Measurements from ENCODE around the gene OTOP2.
A peak's percentile ranks its signal among the peaks of the same experiment; 100 is the strongest.

OTOP2 gene

DNA sequence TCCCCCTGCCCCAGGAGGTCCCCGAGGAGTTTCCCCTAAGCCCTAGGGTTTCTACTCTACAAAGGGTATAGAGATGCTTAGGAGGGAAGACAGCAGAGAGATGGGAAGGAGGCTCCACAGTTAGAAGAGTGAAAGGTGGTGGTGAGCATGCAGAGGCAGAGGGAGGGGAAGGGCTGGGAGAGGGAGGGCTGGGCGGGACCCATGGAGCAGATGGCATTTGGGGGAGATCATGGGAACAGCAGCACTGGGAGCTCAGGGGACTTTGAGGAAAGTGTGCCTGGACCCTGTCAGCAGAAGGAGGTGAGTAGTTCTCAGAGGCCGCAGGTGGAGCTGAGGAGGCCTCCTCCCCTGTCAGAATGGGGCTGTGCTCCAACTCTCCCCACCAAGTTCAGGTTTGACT lies 11.0 kb downstream of the OTOP2 start:
- no peak overlapping the region for H3K4ac ChIP-seq (ENCODE audit: low read depth, low read length)
- no peak overlapping the region for H2BK5ac ChIP-seq (ENCODE audit: low read depth, low read length, poor library complexity)
- no peak overlapping the region for H2BK120ac ChIP-seq (ENCODE audit: insufficient read depth, low read length, poor library complexity)
- no peak overlapping the region for H2AK5ac ChIP-seq (ENCODE audit: low read length)
- H3K4me1 ChIP-seq (ENCODE audit: control insufficient read depth in 1 of 2, insufficient read depth in 2 of 2, low read length in 2 of 2) = no peaks in the 10 kb centered on the region
- no peak overlapping the region for H3K9ac ChIP-seq (ENCODE audit: low read length)
- no CpG with 5 or more reads among the region's 3 CpGs for WGBS (ENCODE audit: extremely low coverage, insufficient coverage, insufficient read length)
- H3K4me2 ChIP-seq (ENCODE audit: low read length) = no peak overlapping the region
- H3K14ac ChIP-seq (ENCODE audit: low read length) = no peak overlapping the region
- no peaks in the 10 kb centered on the region for H3K79me1 ChIP-seq (ENCODE audit: low read length)
- no peak overlapping the region for H3K4me3 ChIP-seq (ENCODE audit: low read depth, low read length)
- no peak overlapping the region for H4K8ac ChIP-seq (ENCODE audit: low read depth, low read length)
- H4K91ac ChIP-seq (ENCODE audit: low read depth, low read length) = no peak overlapping the region
- H2AFZ ChIP-seq (ENCODE audit: insufficient read depth, low read length, poor library complexity) = no peak overlapping the region
- no peaks in the 10 kb centered on the region for H3K79me2 ChIP-seq (ENCODE audit: control insufficient read depth, insufficient read depth, low read length, poor library complexity)
- H3K18ac ChIP-seq (ENCODE audit: low read length) = no peak overlapping the region
- peaks cover 34% of the 10 kb centered on the region for H3K27me3 ChIP-seq (ENCODE audit: insufficient read depth, low read length)
- no peaks in the 10 kb centered on the region for H3K36me3 ChIP-seq (ENCODE audit: control insufficient read depth in 1 of 2, insufficient read depth in 2 of 2, low read length in 2 of 2)
- no peak for DNase-seq
- H3K27ac ChIP-seq (ENCODE audit: low read depth, low read length) = no peak overlapping the region
- H3K23ac ChIP-seq (ENCODE audit: low read length) = no peak overlapping the region
- H3K9me3 ChIP-seq (ENCODE audit: insufficient read depth, low read depth, low read length) = peaks cover 7% of the 10 kb centered on the region
- no peak overlapping the region for H2BK12ac ChIP-seq (ENCODE audit: low read length)
- H4K12ac ChIP-seq (ENCODE audit: low read depth, low read length) = no peak overlapping the region

- Histone ChIP-seq H3K9me3 (ENCODE audit: insufficient read depth, low read depth, low read length) (peaks cover 7% of the 10 kb centered on the region), H3K79me1 (ENCODE audit: low read length) (no peaks in the 10 kb centered on the region)
Observed at GRCh38 chr17:74935585-74936469, 11.8 kb downstream of the OTOP2 start, which contains the start of gene OTOP3. TSS of gene OTOP3 (plus strand) at chr17:74935898. CDS start at chr17:74935922, 24 bp downstream.

DNA sequence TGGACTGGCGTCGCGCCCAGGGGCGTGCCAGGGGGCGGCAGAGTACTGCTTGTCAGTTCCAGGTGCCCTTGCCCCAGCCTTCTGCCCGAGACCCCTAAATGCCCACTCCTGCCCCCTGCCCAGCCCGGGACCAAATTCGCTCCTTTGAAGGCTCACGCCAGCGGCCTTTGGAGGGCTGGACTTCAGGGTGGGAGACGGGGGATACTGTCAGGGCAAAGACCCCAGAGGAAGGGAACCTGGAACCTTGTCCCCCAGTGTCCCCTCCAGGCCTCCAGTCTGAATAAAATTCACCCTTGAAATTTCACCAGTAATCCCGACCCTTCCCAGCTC lies 12.4 kb downstream of the OTOP2 start:
- Histone ChIP-seq H3K4me3 (ENCODE audit: low read depth, low read length) (no peak overlapping the region), H3K18ac (ENCODE audit: low read length) (no peak overlapping the region), H3K27me3 (ENCODE audit: insufficient read depth, low read length) (peaks cover 34% of the 10 kb centered on the region), H3K4ac (ENCODE audit: low read depth, low read length) (no peak overlapping the region), H2BK120ac (ENCODE audit: insufficient read depth, low read length, poor library complexity) (no peak overlapping the region), H3K27ac (ENCODE audit: low read depth, low read length) (no peak overlapping the region), H3K14ac (ENCODE audit: low read length) (no peak overlapping the region), H3K9me3 (ENCODE audit: insufficient read depth, low read depth, low read length) (peaks cover 5% of the 10 kb centered on the region), H4K12ac (ENCODE audit: low read depth, low read length) (no peak overlapping the region), H2BK12ac (ENCODE audit: low read length) (no peak overlapping the region), H3K36me3 (ENCODE audit: control insufficient read depth in 1 of 2, insufficient read depth in 2 of 2, low read length in 2 of 2) (no peaks in the 10 kb centered on the region), H3K9ac (ENCODE audit: low read length) (no peak overlapping the region), H2AFZ (ENCODE audit: insufficient read depth, low read length, poor library complexity) (no peak overlapping the region), H3K23ac (ENCODE audit: low read length) (no peak overlapping the region), H3K79me2 (ENCODE audit: control insufficient read depth, insufficient read depth, low read length, poor library complexity) (no peaks in the 10 kb centered on the region), H4K8ac (ENCODE audit: low read depth, low read length) (no peak overlapping the region), H4K91ac (ENCODE audit: low read depth, low read length) (no peak overlapping the region), H3K79me1 (ENCODE audit: low read length) (no peaks in the 10 kb centered on the region), H3K4me2 (ENCODE audit: low read length) (no peak overlapping the region), H2AK5ac (ENCODE audit: low read length) (no peak overlapping the region), H3K4me1 (ENCODE audit: control insufficient read depth in 1 of 2, insufficient read depth in 2 of 2, low read length in 2 of 2) (no peaks in the 10 kb centered on the region), H2BK5ac (ENCODE audit: low read depth, low read length, poor library complexity) (no peak overlapping the region)
- no peak for DNase-seq
- no CpG with 5 or more reads among the region's 12 CpGs for WGBS (ENCODE audit: extremely low coverage, insufficient coverage, insufficient read length)

More at GRCh38 chr17:74935585-74936469, 11.8 kb downstream of the OTOP2 start, which contains the start of gene OTOP3:
- H3K27me3 ChIP-seq (ENCODE audit: insufficient read depth, low read length) = peaks cover 34% of the 10 kb centered on the region
- no peak within 1 kb of the TSS for H3K23ac ChIP-seq (ENCODE audit: low read length)
- H4K8ac ChIP-seq (ENCODE audit: low read depth, low read length) = no peak within 1 kb of the TSS
- WGBS (ENCODE audit: extremely low coverage, insufficient coverage, insufficient read length) = no CpG with 5 or more reads among the region's 78 CpGs
- H3K14ac ChIP-seq (ENCODE audit: low read length) = no peak within 1 kb of the TSS
- no peak within 1 kb of the TSS for H4K91ac ChIP-seq (ENCODE audit: low read depth, low read length)
- no peak within 1 kb of the TSS for H3K4ac ChIP-seq (ENCODE audit: low read depth, low read length)
- H3K4me2 ChIP-seq (ENCODE audit: low read length) = no peak within 1 kb of the TSS
- H2BK12ac ChIP-seq (ENCODE audit: low read length) = no peak within 1 kb of the TSS
- H3K4me3 ChIP-seq (ENCODE audit: low read depth, low read length) = no peak within 1 kb of the TSS
- H3K36me3 ChIP-seq (ENCODE audit: control insufficient read depth in 1 of 2, insufficient read depth in 2 of 2, low read length in 2 of 2) = no peaks in the 10 kb centered on the region
- H2BK5ac ChIP-seq (ENCODE audit: low read depth, low read length, poor library complexity) = no peak within 1 kb of the TSS
- H3K4me1 ChIP-seq (ENCODE audit: control insufficient read depth in 1 of 2, insufficient read depth in 2 of 2, low read length in 2 of 2) = no peaks in the 10 kb centered on the region
- no peak for DNase-seq
- no peak within 1 kb of the TSS for H3K27ac ChIP-seq (ENCODE audit: low read depth, low read length)
- no peak within 1 kb of the TSS for H2BK120ac ChIP-seq (ENCODE audit: insufficient read depth, low read length, poor library complexity)
- H3K9ac ChIP-seq (ENCODE audit: low read length) = no peak within 1 kb of the TSS
- H3K79me2 ChIP-seq (ENCODE audit: control insufficient read depth, insufficient read depth, low read length, poor library complexity) = no peaks in the 10 kb centered on the region
- H4K12ac ChIP-seq (ENCODE audit: low read depth, low read length) = no peak within 1 kb of the TSS
- no peak within 1 kb of the TSS for H2AK5ac ChIP-seq (ENCODE audit: low read length)
- H3K18ac ChIP-seq (ENCODE audit: low read length) = no peak within 1 kb of the TSS
- H2AFZ ChIP-seq (ENCODE audit: insufficient read depth, low read length, poor library complexity) = no peak within 1 kb of the TSS

DNA sequence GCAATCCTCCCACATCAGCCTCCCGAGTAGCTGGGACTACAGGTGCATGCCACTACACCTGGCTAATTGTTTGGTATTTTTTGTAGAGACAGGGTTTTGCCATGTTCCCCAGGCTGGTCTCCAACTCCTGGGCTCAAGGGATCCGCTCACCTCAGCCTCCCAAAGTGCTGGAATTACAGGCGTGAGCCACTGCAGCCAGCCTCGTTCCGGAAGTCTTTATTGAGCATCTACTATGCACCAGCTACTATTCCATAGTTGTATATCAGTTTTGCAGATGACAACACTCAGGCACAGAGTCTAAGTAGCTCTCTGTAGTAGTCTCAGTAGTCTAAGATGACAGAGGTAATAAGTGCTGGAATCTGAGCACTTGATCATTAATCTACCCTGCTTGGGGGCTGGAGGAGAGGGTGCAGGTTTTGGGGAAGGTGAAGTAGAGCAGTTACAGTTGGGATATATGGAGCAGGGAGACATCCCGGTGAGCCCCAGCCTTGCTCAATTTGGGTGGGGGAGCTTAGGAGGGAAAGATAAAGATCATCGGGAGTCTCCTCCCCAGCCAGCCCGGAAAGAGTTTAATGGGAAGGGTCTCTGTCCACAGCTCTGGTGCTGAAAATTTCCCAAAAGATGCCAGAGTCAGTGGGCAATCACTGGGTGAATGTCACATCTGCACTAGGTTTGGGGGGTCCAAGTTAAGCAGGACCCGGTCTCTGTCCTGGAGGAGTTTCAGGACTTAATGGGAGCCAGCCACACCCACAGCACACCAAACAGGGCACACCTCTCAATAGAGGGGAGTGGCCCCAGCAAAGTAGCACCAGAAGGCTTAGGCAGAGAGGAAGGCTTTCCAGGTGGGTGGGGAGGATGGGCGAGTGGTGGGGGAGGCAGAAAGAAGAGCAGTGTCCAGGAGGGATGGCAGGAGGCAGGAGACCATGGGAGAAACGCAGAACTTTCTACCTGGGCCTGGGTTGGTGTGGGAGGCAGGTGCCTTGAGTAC lies 13.3 kb downstream of the OTOP2 start:
- Histone ChIP-seq H3K79me1 (ENCODE audit: low read length) (no peaks in the 10 kb centered on the region), H4K12ac (ENCODE audit: low read depth, low read length) (no peak overlapping the region), H3K4me2 (ENCODE audit: low read length) (no peak overlapping the region), H3K14ac (ENCODE audit: low read length) (no peak overlapping the region), H3K18ac (ENCODE audit: low read length) (no peak overlapping the region), H2BK12ac (ENCODE audit: low read length) (no peak overlapping the region), H3K27me3 (ENCODE audit: insufficient read depth, low read length) (peaks cover 34% of the 10 kb centered on the region), H3K4me1 (ENCODE audit: control insufficient read depth in 1 of 2, insufficient read depth in 2 of 2, low read length in 2 of 2) (no peaks in the 10 kb centered on the region), H3K36me3 (ENCODE audit: control insufficient read depth in 1 of 2, insufficient read depth in 2 of 2, low read length in 2 of 2) (no peaks in the 10 kb centered on the region), H3K9ac (ENCODE audit: low read length) (no peak overlapping the region), H3K27ac (ENCODE audit: low read depth, low read length) (no peak overlapping the region), H3K4me3 (ENCODE audit: low read depth, low read length) (peak overlapping the region; percentile 22), H3K4ac (ENCODE audit: low read depth, low read length) (no peak overlapping the region), H2AK5ac (ENCODE audit: low read length) (no peak overlapping the region), H2BK5ac (ENCODE audit: low read depth, low read length, poor library complexity) (no peak overlapping the region), H4K8ac (ENCODE audit: low read depth, low read length) (no peak overlapping the region), H3K23ac (ENCODE audit: low read length) (no peak overlapping the region), H3K79me2 (ENCODE audit: control insufficient read depth, insufficient read depth, low read length, poor library complexity) (no peaks in the 10 kb centered on the region), H2AFZ (ENCODE audit: insufficient read depth, low read length, poor library complexity) (no peak overlapping the region), H2BK120ac (ENCODE audit: insufficient read depth, low read length, poor library complexity) (no peak overlapping the region), H4K91ac (ENCODE audit: low read depth, low read length) (no peak overlapping the region), H3K9me3 (ENCODE audit: insufficient read depth, low read depth, low read length) (peaks cover 5% of the 10 kb centered on the region)
- no peak for DNase-seq
- no CpG with 5 or more reads among the region's 11 CpGs for WGBS (ENCODE audit: extremely low coverage, insufficient coverage, insufficient read length)

Data from trophoblast cell (in vitro differentiated cells and primary cell).